ENCODE measurements around the gene ZDHHC11B.

DNA sequence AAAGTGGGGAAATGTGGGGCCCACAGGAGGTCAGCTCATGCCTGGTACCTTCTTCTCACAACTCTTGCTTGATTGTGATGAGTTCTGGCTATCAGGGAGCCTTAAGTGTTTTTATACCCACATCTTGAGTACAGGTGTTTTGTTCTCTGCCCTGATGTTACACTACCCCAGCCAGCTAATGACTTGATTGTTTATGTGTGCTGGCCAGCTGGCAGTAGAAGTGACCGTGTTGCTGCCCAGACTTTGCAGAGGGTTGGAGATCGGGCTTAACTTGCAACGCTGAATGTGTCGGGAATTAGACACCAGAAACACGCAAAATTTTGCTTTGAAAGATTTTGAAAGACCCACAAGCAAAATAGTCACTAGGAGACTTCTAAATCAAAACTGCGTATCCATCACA is 16.9 kb upstream of the ZDHHC11B start:
- TF ChIP-seq, protein P1, sequence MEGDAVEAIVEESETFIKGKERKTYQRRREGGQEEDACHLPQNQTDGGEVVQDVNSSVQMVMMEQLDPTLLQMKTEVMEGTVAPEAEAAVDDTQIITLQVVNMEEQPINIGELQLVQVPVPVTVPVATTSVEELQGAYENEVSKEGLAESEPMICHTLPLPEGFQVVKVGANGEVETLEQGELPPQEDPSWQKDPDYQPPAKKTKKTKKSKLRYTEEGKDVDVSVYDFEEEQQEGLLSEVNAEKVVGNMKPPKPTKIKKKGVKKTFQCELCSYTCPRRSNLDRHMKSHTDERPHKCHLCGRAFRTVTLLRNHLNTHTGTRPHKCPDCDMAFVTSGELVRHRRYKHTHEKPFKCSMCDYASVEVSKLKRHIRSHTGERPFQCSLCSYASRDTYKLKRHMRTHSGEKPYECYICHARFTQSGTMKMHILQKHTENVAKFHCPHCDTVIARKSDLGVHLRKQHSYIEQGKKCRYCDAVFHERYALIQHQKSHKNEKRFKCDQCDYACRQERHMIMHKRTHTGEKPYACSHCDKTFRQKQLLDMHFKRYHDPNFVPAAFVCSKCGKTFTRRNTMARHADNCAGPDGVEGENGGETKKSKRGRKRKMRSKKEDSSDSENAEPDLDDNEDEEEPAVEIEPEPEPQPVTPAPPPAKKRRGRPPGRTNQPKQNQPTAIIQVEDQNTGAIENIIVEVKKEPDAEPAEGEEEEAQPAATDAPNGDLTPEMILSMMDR (IDR thresholded peaks at IDR 0.05; ENCODE audit: insufficient read depth, low read length): no peak
- TF ChIP-seq GABPA (IDR thresholded peaks at IDR 0.05; ENCODE audit: low read depth) (no peak), POLR2AphosphoS5 (IDR thresholded peaks at IDR 0.05; ENCODE audit: low read depth) (no peak), SPI1 (IDR thresholded peaks at IDR 0.05; ENCODE audit: borderline replicate concordance, low read depth) (no peak)
- TF ChIP-seq, protein P2, sequence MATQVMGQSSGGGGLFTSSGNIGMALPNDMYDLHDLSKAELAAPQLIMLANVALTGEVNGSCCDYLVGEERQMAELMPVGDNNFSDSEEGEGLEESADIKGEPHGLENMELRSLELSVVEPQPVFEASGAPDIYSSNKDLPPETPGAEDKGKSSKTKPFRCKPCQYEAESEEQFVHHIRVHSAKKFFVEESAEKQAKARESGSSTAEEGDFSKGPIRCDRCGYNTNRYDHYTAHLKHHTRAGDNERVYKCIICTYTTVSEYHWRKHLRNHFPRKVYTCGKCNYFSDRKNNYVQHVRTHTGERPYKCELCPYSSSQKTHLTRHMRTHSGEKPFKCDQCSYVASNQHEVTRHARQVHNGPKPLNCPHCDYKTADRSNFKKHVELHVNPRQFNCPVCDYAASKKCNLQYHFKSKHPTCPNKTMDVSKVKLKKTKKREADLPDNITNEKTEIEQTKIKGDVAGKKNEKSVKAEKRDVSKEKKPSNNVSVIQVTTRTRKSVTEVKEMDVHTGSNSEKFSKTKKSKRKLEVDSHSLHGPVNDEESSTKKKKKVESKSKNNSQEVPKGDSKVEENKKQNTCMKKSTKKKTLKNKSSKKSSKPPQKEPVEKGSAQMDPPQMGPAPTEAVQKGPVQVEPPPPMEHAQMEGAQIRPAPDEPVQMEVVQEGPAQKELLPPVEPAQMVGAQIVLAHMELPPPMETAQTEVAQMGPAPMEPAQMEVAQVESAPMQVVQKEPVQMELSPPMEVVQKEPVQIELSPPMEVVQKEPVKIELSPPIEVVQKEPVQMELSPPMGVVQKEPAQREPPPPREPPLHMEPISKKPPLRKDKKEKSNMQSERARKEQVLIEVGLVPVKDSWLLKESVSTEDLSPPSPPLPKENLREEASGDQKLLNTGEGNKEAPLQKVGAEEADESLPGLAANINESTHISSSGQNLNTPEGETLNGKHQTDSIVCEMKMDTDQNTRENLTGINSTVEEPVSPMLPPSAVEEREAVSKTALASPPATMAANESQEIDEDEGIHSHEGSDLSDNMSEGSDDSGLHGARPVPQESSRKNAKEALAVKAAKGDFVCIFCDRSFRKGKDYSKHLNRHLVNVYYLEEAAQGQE (IDR thresholded peaks at IDR 0.05; ENCODE audit: insufficient replicate concordance, low read depth): no peak
